ENCODE results near the gene MAP2K4.
"Not testable (repeated sequence)": the region's sequence is repeated elsewhere in the genome, so short reads cannot be mapped to it uniquely, and the experiment has no call there.

The MAP2K4 gene

GRCh38 chr17:12136243-12136642 lies 115.6 kb downstream of the MAP2K4 start:
- FAIRE-seq = no peak
- no peak for DNase-seq (ENCODE audit: insufficient read length, low spot score)

DNA sequence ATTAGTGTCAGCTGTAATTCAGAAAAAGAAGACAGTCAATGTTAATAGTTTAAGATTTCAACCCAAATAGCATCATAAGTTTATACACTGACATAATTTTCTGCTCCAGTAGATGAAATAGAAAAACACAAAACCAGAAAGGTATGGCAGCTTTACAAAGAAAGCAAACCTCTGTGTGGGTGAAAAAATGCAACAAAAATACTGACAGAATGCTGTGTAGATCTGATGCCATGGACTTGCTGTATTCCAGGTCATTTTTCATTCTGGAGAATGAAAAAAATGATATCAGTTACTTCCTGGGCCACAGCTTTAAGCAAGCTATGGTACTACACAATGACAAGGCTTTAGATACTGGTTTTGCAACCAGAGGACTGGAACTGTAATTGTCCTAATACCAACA lies 116.0 kb downstream of the MAP2K4 start:
- FAIRE-seq = no peak
- DNase-seq (ENCODE audit: insufficient read length, low spot score) = no peak

GRCh38 chr17:12137859-12138258 lies 117.2 kb downstream of the MAP2K4 start:
- FAIRE-seq (no peak), DNase-seq (ENCODE audit: insufficient read length, low spot score) (no peak)

DNA sequence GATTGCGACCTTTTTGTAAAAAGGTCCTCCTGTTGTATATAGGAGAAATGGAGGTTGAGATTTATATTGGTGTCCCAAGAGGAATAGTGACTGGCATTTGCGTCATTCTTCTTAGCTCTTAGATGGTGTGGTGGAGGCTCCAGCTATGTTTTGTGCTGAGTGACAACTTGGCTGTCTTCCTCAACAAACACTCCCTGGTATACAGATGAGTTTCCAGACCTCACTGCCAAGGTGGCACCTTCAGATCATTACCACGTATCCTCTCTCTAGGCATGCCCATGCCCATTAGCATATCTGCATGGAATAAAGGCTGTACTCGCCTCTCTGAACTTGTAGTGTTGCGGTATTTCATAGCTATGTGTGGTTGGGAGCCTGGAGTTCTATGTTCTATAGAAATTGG lies 120.0 kb downstream of the MAP2K4 start:
- FAIRE-seq = no peak
- DNase-seq (ENCODE audit: insufficient read length, low spot score) = no peak

DNA sequence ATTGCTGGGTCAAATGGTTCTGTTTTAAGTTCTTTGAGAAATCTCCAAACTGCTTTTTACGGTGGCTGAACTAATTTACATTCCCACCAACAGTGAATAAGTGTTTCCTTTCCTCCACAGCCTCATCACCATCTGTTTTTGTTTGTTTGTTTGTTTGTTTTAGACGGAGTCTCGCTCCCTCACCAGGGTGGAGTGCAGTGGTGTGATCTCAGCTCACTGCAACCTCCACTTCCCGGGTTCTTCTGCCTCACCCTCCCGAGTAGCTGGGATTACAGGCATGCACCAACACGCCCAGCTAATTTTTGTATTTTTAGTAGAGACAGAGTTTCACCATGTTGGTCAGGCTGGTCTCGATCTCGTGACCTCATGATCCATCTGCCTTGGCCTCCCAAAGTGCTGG lies 141.5 kb downstream of the MAP2K4 start:
- FAIRE-seq; DNase-seq (ENCODE audit: insufficient read length, low spot score): not testable (repeated sequence)

DNA sequence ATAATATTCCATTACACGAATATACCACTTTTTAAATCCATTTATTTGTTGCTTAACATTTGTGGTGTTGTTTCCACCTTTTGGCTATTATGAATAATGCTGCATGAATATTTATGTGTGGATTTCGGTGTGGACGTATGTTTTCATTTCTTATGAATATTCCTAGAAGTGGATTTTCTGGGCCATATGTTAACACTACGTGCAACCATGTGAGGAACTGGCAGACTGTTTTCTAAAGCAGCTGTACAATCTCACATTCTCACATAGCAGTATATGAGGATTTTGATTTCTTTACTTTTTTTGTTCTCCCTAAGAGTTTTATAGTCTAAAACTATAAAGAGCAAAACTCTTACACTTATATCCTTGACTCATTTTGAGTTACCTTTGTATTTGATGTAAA lies 143.4 kb downstream of the MAP2K4 start:
- no peak for FAIRE-seq
- no peak for DNase-seq (ENCODE audit: insufficient read length, low spot score)

- FAIRE-seq (no peak), DNase-seq (ENCODE audit: insufficient read length, low spot score) (no peak)
Observed at GRCh38 chr17:12178644-12179330, 158.1 kb downstream of the MAP2K4 start.

GRCh38 chr17:12180644-12181261 lies 160.1 kb downstream of the MAP2K4 start:
- FAIRE-seq = peak; percentile 39

GRCh38 chr17:12187658-12188057 lies 167.0 kb downstream of the MAP2K4 start:
- DNase-seq (ENCODE audit: insufficient read length, low spot score) = no peak
- no peak for FAIRE-seq

More at GRCh38 chr17:12180644-12181261, 160.1 kb downstream of the MAP2K4 start:
- DNase-seq (ENCODE audit: insufficient read length, low spot score) = peak; percentile 17

GRCh38 chr17:12193144-12193735 lies 172.6 kb downstream of the MAP2K4 start:
- no peak for DNase-seq (ENCODE audit: insufficient read length, low spot score)
- no peak for FAIRE-seq
